IMR-90 (cell line): Measurements from ENCODE around the gene PHACTR3. TPM values are rescaled to one million over a fixed set of nuclear protein-coding genes. Genes with fewer than 3 reads are reported as not detected.

ENCODE experiments used
- microRNA-seq, 2 experiments: library from miRNA; stranded (forward) in 1 of 2; unstranded in 1 of 2; fragments of 10-50 nt in 1 of 2; fragments of <30 nt in 1 of 2; gene quantifications in 1 of 2; microRNA quantifications in 1 of 2; one replicate each; pipeline versions ENCODE3 to v1.1.0; 2013 to 2020; ENCODE audit not compliant: insufficient read depth in 1 of 2, insufficient read length in 1 of 2, unreplicated experiment in 1 of 2
- polyA plus RNA-seq, 3 experiments: library from polyadenylated mRNA; depleted of rRNA; stranded (reverse); fragments of >200 nt; gene quantifications; 2 replicates each; pipeline ENCODE4 v1.2.3, GENCODE V29; 2012; ENCODE audit warnings: low replicate concordance in 1 of 3
- small RNA-seq, 5 experiments: library from RNA; depleted of rRNA; stranded (forward); fragments of <200 nt; gene quantifications; one replicate each; pipeline ENCODE3, GENCODE V24; 2012
- total RNA-seq: library from RNA; depleted of rRNA; stranded (reverse); fragments of >200 nt; gene quantifications from 2 replicates; pipeline ENCODE4 v1.2.3, GENCODE V29; 2012

Gene PHACTR3
- total and polyA plus RNA-seq, 2 of the 4 experiments (the other 2 are of a cell fraction), result not detected

Small RNAs within 50 kb of the gene (microRNA-seq; reads per million reads assigned to microRNA genes)
- gene RNU7-141P (ENCODE audit: insufficient read depth, insufficient read length), result not detected

Small RNAs within 50 kb of the gene (small RNA-seq; reads per million reads assigned to genes)
- 0 to 9.6 (median 0) reads per million in 5 experiments for gene RNU7-141P
